Trophoblast cell (in vitro differentiated cells and primary cell): ENCODE results near the gene PSMD14.
A peak's percentile ranks its signal among the peaks of the same experiment; 100 is the strongest.

Experiments
- DNase-seq, 2 donors: peaks; one replicate each; pipeline ENCODE4 v3.0.0-alpha.2; 2016
- H2AFZ ChIP-seq: 2 replicates; pipeline ENCODE4 v1.6.1; 2013; ENCODE audit warnings: low read length, moderate library complexity, mild to moderate bottlenecking; ENCODE audit not compliant: insufficient read depth, poor library complexity
- H2AK5ac ChIP-seq: 2 replicates; pipeline ENCODE4 v1.6.1; 2013; ENCODE audit warnings: mild to moderate bottlenecking, low read length
- H2BK120ac ChIP-seq: 2 replicates; pipeline ENCODE4 v1.6.1; 2013; ENCODE audit warnings: low read length, mild to moderate bottlenecking, moderate library complexity; ENCODE audit not compliant: insufficient read depth, poor library complexity
- H2BK12ac ChIP-seq: 2 replicates; pipeline ENCODE4 v1.6.1; 2013; ENCODE audit warnings: mild to moderate bottlenecking, low read length, moderate library complexity
- H2BK5ac ChIP-seq: 2 replicates; pipeline ENCODE4 v1.6.1; 2013; ENCODE audit warnings: low read length, low read depth, moderate library complexity, mild to moderate bottlenecking; ENCODE audit not compliant: poor library complexity
- H3K14ac ChIP-seq: 2 replicates; pipeline ENCODE4 v1.6.1; 2013; ENCODE audit warnings: mild to moderate bottlenecking, low read length
- H3K18ac ChIP-seq: 2 replicates; pipeline ENCODE4 v1.6.1; 2013; ENCODE audit warnings: mild to moderate bottlenecking, low read length
- H3K23ac ChIP-seq: 2 replicates; pipeline ENCODE4 v1.6.1; 2013; ENCODE audit warnings: low read length
- H3K27ac ChIP-seq: 2 replicates; pipeline ENCODE4 v1.5.1; 2013; ENCODE audit warnings: low read depth, mild to moderate bottlenecking, inconsistent platforms, low read length, moderate library complexity
- H3K27me3 ChIP-seq: 2 replicates; pipeline ENCODE4 v1.6.1; 2013; ENCODE audit warnings: inconsistent platforms, mild to moderate bottlenecking, low read length, moderate library complexity; ENCODE audit not compliant: insufficient read depth
- H3K36me3 ChIP-seq, 2 experiments: 1 replicate in 1 of 2; 2 replicates in 1 of 2; pipeline ENCODE4 v1.6.1; 2013; ENCODE audit warnings: low read length in 2 of 2, mild to moderate bottlenecking in 2 of 2, moderate library complexity in 1 of 2; ENCODE audit not compliant: insufficient read depth in 2 of 2, control insufficient read depth in 1 of 2
- H3K4ac ChIP-seq: 2 replicates; pipeline ENCODE4 v1.6.1; 2013; ENCODE audit warnings: low read depth, mild to moderate bottlenecking, low read length, moderate library complexity
- H3K4me1 ChIP-seq, 2 experiments: 1 replicate in 1 of 2; 2 replicates in 1 of 2; pipeline ENCODE4 v1.6.1; 2013; ENCODE audit warnings: low read length in 2 of 2, mild to moderate bottlenecking in 2 of 2, moderate library complexity in 1 of 2; ENCODE audit not compliant: insufficient read depth in 2 of 2, control insufficient read depth in 1 of 2
- H3K4me2 ChIP-seq: 2 replicates; pipeline ENCODE4 v1.6.1; 2013; ENCODE audit warnings: inconsistent platforms, mild to moderate bottlenecking, low read length, moderate library complexity
- H3K4me3 ChIP-seq: 2 replicates; pipeline ENCODE4 v1.5.1; 2013; ENCODE audit warnings: mild to moderate bottlenecking, low read depth, low read length, inconsistent platforms
- H3K79me1 ChIP-seq: one replicate; pipeline ENCODE4 v1.6.1; 2013; ENCODE audit warnings: low read length
- H3K79me2 ChIP-seq: 2 replicates; pipeline ENCODE4 v1.6.1; 2013; ENCODE audit warnings: low read length, mild to moderate bottlenecking; ENCODE audit not compliant: control insufficient read depth, insufficient read depth, poor library complexity
- H3K9ac ChIP-seq: 2 replicates; pipeline ENCODE4 v1.6.1; 2013; ENCODE audit warnings: mild to moderate bottlenecking, low read length
- H3K9me3 ChIP-seq: 2 replicates; pipeline ENCODE4 v1.6.1; 2013; ENCODE audit warnings: low read depth, mild to moderate bottlenecking, control low read depth, inconsistent platforms, low read length; ENCODE audit not compliant: insufficient read depth
- H4K12ac ChIP-seq: 2 replicates; pipeline ENCODE4 v1.6.1; 2013; ENCODE audit warnings: low read depth, mild to moderate bottlenecking, low read length, moderate library complexity
- H4K8ac ChIP-seq: 2 replicates; pipeline ENCODE4 v1.6.1; 2013; ENCODE audit warnings: low read depth, mild to moderate bottlenecking, low read length, moderate library complexity
- H4K91ac ChIP-seq: one replicate; pipeline ENCODE4 v1.6.1; 2013; ENCODE audit warnings: low read depth, mild to moderate bottlenecking, low read length, moderate library complexity
- WGBS: extraction: QIAGEN DNeasy Blood & Tissue Kit; methylation state at CpG from one replicate; pipeline ENCODE4 v1.1.7; 2013; ENCODE audit warnings: missing lambda C conversion rate; ENCODE audit not compliant: insufficient read length, insufficient coverage; ENCODE audit errors: extremely low coverage; 5-methylcytosine and 5-hydroxymethylcytosine counted together

The PSMD14 gene

GRCh38 chr2:161415034-161415986 lies 107.1 kb downstream of the PSMD14 start:
- peaks cover 3% of the 10 kb centered on the region for H3K79me2 ChIP-seq
- no peak overlapping the region for H3K4me3 ChIP-seq
- H3K4ac ChIP-seq, result no peak overlapping the region
- H3K14ac ChIP-seq, result no peak overlapping the region
- H3K23ac ChIP-seq, result no peak overlapping the region
- no peak overlapping the region for H4K91ac ChIP-seq
- H3K79me1 ChIP-seq, result peaks cover 2% of the 10 kb centered on the region
- H3K9me3 ChIP-seq, result peaks cover 4% of the 10 kb centered on the region
- peaks cover 3 to 11% of the 10 kb centered on the region in 2 experiments for H3K4me1 ChIP-seq
- peaks cover 54% of the 10 kb centered on the region for H3K27me3 ChIP-seq
- H3K9ac ChIP-seq, result no peak overlapping the region
- H2BK120ac ChIP-seq, result no peak overlapping the region
- no peak overlapping the region for H3K18ac ChIP-seq
- H2AFZ ChIP-seq, result peak overlapping the region; percentile 46
- no peak overlapping the region for H2AK5ac ChIP-seq
- peaks cover 0 to 2% of the 10 kb centered on the region in 2 experiments for H3K36me3 ChIP-seq
- DNase-seq, result no peak
- H2BK12ac ChIP-seq, result no peak overlapping the region
- H2BK5ac ChIP-seq, result no peak overlapping the region
- WGBS, result no CpG with 5 or more reads among the region's 29 CpGs
- H3K27ac ChIP-seq, result no peak overlapping the region
- H3K4me2 ChIP-seq, result peak overlapping the region; percentile 94
- H4K8ac ChIP-seq, result no peak overlapping the region
- H4K12ac ChIP-seq, result no peak overlapping the region

DNA sequence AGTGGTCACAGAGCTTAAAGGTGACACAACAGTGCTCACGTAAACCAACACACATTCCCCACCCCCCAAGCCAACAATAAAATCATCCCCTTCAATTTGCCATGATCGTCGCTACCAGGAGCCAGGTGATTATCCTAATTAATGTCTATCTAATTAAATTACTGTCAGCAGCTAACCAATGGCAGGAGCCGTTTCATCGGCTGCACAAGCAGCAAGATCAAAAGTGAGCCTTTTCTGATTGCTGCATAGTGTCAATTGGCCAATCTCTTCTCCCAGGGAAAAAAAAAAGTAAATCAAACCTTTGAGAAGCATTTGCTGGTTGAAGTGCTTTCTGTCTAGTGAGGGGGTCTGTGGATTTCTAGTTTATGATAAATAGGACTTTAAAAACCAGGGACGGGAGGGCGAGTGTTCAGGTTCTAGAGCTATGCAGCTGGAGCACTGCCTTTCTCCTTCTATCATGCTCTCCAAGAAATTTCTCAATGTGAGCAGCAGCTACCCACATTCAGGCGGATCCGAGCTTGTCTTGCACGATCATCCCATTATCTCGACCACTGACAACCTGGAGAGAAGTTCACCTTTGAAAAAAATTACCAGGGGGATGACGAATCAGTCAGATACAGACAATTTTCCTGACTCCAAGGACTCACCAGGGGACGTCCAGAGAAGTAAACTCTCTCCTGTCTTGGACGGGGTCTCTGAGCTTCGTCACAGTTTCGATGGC lies 107.9 kb downstream of the PSMD14 start, which contains the start of gene TBR1:
Gene TBR1, plus strand, starts transcription at position 311 of the 721 bp plus-strand sequence. Its CDS starts 114 bp downstream, at position 425.
- no peak within 1 kb of the TSS for H3K27ac ChIP-seq
- no peak within 1 kb of the TSS for H4K12ac ChIP-seq
- H3K23ac ChIP-seq, result no peak within 1 kb of the TSS
- no peak within 1 kb of the TSS for H3K9ac ChIP-seq
- H3K79me2 ChIP-seq, result peaks cover 3% of the 10 kb centered on the region
- H3K4me2 ChIP-seq, result no peak within 1 kb of the TSS
- no peak within 1 kb of the TSS for H3K14ac ChIP-seq
- no peak within 1 kb of the TSS for H2AFZ ChIP-seq
- H3K36me3 ChIP-seq, result peaks cover 0 to 2% of the 10 kb centered on the region in 2 experiments
- no peak within 1 kb of the TSS for H2BK120ac ChIP-seq
- H2AK5ac ChIP-seq, result no peak within 1 kb of the TSS
- H3K4me3 ChIP-seq, result no peak within 1 kb of the TSS
- peaks cover 3 to 11% of the 10 kb centered on the region in 2 experiments for H3K4me1 ChIP-seq
- H3K27me3 ChIP-seq, result peaks cover 62% of the 10 kb centered on the region
- no CpG with 5 or more reads among the region's 16 CpGs for WGBS
- H2BK5ac ChIP-seq, result no peak within 1 kb of the TSS
- DNase-seq, result no peak
- no peak within 1 kb of the TSS for H4K8ac ChIP-seq
- H4K91ac ChIP-seq, result no peak within 1 kb of the TSS
- H3K18ac ChIP-seq, result no peak within 1 kb of the TSS
- peaks cover 2% of the 10 kb centered on the region for H3K79me1 ChIP-seq
- peaks cover 4% of the 10 kb centered on the region for H3K9me3 ChIP-seq
- H3K4ac ChIP-seq, result no peak within 1 kb of the TSS
- no peak within 1 kb of the TSS for H2BK12ac ChIP-seq

- Histone ChIP-seq H3K4ac (no peak overlapping the region), H3K36me3 (no peaks in the 10 kb centered on the region), H4K8ac (no peak overlapping the region), H3K4me3 (no peak overlapping the region), H4K91ac (no peak overlapping the region), H3K23ac (no peak overlapping the region), H3K27me3 (peaks cover 67% of the 10 kb centered on the region), H4K12ac (no peak overlapping the region), H3K9me3 (peaks cover 4% of the 10 kb centered on the region), H3K18ac (no peak overlapping the region), H3K9ac (no peak overlapping the region), H3K14ac (no peak overlapping the region), H3K4me2 (no peak overlapping the region), H3K4me1 (peaks cover 3 to 11% of the 10 kb centered on the region in 2 experiments), H2BK120ac (no peak overlapping the region), H3K27ac (no peak overlapping the region), H2BK12ac (no peak overlapping the region), H2AFZ (no peak overlapping the region), H2BK5ac (no peak overlapping the region), H3K79me2 (peaks cover 3% of the 10 kb centered on the region), H2AK5ac (no peak overlapping the region), H3K79me1 (peaks cover 2% of the 10 kb centered on the region)
- WGBS, result no CpG with 5 or more reads among the region's 41 CpGs
- DNase-seq, result no peak
Observed at GRCh38 chr2:161416708-161417437, 108.6 kb downstream of the PSMD14 start.
